Measurements from ENCODE around the gene SUSD1.

DNA sequence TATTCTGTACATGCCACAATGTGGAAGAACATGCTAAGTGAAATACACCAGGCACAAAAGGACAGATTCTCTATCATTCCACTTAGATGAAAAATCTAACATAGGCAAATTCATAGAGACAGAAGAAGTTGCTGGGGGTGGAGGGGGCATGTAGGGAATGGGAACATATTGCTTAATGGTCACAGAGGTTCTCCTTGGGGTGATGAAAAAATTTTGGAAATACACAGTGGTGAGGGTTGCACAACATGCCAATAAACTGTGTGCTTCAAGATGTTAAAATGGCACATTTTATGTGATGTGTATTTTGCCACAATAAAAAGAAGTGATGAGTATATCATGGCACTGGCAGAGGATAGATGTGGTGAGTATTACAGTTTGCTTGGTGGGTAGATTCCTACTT, 111.9 kb downstream of the SUSD1 start:
- no peak for TF ChIP-seq POLR2A (IDR thresholded peaks at IDR 0.05)
- TF ChIP-seq, protein P1, sequence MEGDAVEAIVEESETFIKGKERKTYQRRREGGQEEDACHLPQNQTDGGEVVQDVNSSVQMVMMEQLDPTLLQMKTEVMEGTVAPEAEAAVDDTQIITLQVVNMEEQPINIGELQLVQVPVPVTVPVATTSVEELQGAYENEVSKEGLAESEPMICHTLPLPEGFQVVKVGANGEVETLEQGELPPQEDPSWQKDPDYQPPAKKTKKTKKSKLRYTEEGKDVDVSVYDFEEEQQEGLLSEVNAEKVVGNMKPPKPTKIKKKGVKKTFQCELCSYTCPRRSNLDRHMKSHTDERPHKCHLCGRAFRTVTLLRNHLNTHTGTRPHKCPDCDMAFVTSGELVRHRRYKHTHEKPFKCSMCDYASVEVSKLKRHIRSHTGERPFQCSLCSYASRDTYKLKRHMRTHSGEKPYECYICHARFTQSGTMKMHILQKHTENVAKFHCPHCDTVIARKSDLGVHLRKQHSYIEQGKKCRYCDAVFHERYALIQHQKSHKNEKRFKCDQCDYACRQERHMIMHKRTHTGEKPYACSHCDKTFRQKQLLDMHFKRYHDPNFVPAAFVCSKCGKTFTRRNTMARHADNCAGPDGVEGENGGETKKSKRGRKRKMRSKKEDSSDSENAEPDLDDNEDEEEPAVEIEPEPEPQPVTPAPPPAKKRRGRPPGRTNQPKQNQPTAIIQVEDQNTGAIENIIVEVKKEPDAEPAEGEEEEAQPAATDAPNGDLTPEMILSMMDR (IDR thresholded peaks at IDR 0.05), result no peak

Data from ovary (tissue), 3 donors.